GM13977 (cell line): ENCODE results near the gene SLCO2A1.

ENCODE experiments used
- DNase-seq: peaks from one replicate; pipeline ENCODE4 v3.0.0; 2012; ENCODE audit warnings: low spot score
- in situ Hi-C: fragments of 300-500 bp; cut with MboI; formaldehyde crosslinking; loops from one replicate; pipeline ENCODE4 v1.12.0; 2022; ENCODE audit warnings: low sequenced_read_pairs, low pct_unique_long_range_greater_than_20kb, mixed read lengths, inconsistent platforms; ENCODE audit not compliant: unreplicated experiment
- TF ChIP-seq, protein P1 (sequence below): IDR thresholded peaks from 2 replicates; pipeline ENCODE4 v1.5.1; 2012; ENCODE audit warnings: mild to moderate bottlenecking, control low read depth; ENCODE audit not compliant: insufficient read depth; ENCODE audit errors: extremely low read depth, missing control alignments

Gene SLCO2A1

DNA sequence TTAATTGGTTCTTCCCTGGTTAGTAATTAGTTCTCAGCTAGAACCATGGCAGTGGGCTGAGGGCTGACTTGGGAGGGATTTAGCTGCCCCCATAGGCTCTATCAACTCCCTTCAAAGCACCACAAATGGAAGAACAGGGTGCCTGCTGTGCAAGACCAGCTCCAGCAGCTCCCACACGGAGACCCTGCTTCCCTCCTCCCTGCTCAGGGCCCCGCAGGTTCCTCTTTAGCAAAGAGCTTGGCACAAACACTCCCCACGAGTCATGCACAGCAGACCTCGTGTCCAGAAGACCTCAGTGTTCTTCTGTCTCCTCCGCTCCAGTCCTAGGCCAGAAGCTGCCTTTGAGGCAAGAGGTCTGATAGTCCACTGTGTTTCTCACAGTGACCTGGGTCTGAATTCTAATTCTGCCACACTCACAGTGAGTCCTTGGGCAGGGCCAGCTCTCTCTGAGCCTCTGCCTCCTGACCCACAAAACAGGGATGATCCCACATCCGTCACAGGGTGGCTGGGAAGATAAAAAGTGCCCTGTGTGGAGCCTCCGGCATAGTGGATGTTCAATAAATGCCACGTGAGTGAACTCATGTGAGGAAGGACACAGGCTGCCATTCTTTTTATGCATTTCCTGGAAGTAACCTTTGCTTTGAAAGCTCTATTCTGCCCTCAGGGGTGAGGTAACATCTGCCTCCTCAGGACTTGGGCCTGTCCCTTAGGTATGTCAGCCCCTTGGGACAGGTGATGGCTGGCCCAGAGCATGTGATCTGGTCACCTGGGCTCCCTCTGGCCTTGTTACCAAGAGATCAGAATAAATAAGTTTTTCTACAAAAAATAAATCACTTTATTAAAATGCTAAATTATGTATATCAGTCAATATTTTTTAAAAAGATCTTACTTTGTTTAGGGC is 141.7 kb downstream of the SLCO2A1 start:
- in situ Hi-C loops, result no loop called here
- TF ChIP-seq, protein P1, sequence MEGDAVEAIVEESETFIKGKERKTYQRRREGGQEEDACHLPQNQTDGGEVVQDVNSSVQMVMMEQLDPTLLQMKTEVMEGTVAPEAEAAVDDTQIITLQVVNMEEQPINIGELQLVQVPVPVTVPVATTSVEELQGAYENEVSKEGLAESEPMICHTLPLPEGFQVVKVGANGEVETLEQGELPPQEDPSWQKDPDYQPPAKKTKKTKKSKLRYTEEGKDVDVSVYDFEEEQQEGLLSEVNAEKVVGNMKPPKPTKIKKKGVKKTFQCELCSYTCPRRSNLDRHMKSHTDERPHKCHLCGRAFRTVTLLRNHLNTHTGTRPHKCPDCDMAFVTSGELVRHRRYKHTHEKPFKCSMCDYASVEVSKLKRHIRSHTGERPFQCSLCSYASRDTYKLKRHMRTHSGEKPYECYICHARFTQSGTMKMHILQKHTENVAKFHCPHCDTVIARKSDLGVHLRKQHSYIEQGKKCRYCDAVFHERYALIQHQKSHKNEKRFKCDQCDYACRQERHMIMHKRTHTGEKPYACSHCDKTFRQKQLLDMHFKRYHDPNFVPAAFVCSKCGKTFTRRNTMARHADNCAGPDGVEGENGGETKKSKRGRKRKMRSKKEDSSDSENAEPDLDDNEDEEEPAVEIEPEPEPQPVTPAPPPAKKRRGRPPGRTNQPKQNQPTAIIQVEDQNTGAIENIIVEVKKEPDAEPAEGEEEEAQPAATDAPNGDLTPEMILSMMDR, result no peak
- no peak for DNase-seq

DNA sequence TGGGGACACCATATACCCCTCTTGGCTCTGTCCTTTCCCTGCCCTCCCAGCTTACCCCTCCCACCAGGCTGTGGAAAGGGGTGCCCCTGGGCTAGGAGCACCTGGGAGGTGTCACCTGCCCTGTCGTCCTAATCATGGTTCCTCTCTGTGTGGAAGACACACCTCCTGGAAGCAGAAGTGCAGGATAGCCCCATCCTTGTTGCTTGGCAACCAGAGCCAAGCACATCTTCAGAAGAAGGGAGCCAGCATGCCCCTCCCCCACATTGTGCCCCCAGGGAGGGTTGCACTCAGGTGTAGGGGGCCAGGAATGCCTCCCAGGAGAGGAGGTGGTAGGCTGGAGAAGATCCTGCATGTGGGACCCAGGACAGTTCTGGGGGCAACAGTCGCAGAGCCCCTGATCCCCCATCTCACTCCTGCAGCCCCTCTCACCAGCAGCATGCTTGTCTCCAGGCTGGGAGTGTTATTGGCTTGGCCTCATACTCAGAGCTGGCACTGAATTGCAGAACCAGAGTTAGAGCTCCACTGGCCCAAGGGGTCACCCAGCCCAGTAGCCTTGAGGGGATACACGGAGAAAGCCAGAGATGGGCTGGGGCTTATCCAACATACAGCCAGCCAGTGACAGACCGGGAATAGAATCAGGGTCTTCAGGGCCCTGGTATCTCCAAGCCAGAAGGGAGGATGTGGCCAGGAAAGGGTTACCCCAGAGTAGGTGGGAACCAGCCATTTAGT is 142.5 kb downstream of the SLCO2A1 start:
- in situ Hi-C loops, result no loop called here
- no peak for DNase-seq
- TF ChIP-seq, protein P1, result no peak

DNA sequence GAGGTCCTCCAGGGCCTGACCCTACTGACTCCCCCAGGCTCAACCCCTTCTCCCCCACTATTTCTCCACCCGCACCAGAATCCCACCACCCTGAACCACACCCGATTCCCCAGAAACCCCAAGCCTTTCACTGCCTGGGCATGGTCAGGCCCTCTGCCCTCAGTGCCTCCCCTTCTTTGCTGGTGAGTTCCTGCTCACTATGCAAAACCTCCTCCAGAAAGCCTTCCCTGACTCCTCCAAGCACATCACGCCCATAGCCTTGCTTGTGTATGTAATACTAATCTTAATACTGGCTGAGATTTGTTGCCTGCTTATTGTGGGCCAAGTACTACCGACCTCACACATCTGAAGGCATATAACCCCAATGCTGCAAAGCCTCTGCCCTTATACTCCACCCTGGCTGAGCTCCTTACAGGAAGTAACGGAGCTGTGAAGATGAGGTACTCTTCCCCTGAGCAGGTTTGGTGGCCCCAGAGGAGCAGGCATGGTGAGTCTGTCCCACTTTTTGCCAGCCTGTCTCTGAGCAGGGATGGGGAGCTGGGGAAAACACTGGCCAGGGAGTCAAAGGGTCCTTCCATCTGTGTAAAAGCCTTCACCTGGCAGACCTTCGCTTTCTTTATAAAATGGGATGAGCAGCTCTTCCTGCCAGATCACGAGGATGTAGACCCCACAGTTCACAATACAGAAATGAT is 143.5 kb downstream of the SLCO2A1 start:
- in situ Hi-C loops, result no loop called here
- DNase-seq, result no peak
- TF ChIP-seq, protein P1, result no peak

DNA sequence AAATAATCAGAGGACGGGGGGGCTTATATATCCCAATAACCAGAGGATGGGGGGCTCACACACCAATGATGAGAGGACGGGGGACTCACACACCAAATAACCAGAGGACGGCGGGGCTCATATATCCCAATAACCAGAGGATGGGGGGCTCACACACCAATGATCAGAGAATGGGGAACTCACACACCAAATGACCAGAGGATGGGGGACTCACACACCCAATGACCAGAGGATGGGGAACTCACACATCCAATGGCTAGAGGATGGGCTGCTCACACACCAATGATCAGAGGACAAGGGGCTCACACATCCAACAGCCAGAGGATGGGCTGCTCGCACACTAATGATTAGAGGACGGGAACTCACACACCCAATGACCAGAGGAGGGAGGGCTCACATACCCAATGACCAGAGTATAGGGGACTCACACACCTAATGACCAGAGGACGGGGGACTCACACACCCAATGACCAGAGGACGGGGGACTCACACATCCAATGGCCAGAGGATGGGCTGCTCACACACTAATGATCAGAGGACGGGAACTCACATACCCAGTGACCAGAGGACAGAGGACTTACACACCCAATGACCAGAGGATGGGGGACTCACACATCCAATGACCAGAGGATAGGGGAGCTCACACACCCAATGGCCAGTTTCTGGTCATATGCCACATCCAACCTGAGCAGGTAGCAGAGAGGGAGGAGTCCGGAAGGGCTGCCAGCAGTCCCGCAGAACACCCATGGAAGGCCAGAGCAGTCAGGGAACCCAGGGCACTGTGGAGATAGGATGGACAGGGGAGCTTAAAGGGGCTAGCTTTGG is 144.6 kb downstream of the SLCO2A1 start:
- no peak for DNase-seq
- TF ChIP-seq, protein P1, result no peak
- in situ Hi-C loops, result no loop called here

DNA sequence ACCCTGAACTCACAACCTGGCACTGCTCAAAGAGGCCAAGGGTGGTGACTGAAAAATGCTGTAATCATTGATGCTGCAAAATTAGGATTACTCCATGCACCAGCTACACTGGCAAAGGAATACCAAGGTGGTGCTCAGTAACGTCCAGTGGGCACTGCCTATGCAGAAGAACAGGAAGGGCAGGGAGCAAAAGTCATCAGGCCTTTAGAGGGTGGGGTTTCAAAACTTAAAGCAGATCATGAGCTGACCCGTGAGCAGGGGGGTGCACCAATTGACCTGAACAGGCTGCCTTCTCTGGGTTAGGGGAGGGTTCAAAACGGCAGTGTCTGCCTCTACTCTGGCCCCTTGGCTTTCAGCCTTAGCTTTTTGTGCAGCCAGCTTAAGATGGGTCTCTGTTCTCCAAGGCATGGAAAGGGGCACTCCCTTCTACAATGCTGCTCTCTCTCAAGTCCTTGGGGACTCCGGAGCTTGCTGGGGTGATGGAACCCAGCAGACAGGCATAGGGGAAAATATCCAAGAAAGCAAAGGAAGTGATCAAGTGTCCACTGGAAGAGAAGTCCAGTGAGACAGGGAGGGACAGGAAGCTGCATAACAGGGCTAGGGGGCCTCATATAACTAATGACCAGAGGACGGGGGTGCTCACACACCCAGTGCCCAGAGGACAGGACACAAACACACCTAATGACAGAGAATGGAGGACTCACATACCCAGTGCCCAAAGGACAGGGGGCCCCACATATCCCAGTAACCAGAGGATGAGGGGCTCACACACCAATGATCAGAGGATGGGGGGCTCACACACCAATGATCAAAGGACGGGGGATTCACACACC is 145.5 kb downstream of the SLCO2A1 start:
- DNase-seq, result no peak
- in situ Hi-C loops, result no loop called here
- TF ChIP-seq, protein P1, result no peak
